RPMI8226 (cell line): ENCODE data around the gene DSCAML1.

ENCODE experiments used
- DNase-seq: peaks from one replicate; pipeline ENCODE4 v3.0.0-alpha.2; 2015

The DSCAML1 gene

DNA sequence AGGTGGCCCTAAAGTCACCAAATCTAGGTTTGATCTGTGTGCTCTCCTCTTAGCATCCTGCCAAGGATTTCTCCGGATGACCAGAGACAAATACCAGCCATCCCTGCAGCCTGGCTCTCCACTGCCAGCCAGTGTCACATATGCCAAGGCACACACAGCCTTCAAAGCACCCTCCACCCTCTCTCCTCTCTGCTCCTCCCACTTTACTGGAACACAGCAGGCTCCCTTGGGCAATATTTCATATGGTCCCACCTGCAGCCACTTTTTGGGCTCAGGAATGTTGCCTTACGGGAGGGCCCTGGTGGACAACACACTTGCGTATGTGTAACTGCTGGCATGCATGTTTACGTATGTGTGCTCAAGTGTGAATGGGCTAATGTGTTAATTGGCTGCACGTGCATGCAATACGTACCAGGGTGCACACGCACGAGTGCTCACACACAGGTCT lies 285.5 kb downstream of the DSCAML1 start:
- DNase-seq, result no peak

DNA sequence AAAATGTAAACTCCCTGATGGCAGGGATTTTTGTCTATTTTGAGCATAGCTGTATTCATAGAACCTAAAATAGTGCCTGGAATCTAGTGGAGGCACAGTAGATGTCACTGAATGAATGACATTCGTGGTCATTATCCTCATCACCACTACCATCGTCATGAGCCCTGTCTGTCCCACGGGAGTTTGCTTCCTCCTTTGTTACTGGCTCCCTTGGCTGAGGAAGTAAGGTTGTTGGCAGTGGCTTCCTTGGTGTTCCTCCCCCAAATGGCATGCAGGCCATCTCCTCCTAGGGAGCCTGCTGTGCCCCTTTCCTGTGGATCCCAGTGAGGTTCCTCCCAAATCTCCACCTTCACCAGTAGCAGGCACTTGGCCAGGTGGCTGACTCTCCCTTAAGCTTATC lies 286.4 kb downstream of the DSCAML1 start:
- DNase-seq, result no peak

DNA sequence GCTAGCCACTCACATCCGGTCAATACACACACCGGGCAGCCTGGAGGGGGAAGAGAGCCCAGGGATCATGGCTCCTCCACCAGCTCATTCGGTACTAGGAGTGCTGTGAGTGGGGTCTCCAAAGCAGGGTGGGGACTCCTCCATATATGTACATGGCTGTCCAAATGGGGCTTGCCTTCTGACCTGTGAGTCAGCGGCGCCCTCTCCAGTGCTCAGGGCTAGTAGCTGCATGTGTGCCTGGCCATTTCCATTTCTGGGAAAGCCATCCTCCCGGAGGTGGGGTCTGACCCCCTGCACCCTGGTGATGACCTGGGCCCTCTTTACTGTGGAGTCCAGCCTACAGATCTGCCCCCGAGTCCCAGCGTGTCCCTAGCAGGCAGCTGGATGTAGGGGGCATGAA lies 287.5 kb downstream of the DSCAML1 start:
- no peak for DNase-seq

DNA sequence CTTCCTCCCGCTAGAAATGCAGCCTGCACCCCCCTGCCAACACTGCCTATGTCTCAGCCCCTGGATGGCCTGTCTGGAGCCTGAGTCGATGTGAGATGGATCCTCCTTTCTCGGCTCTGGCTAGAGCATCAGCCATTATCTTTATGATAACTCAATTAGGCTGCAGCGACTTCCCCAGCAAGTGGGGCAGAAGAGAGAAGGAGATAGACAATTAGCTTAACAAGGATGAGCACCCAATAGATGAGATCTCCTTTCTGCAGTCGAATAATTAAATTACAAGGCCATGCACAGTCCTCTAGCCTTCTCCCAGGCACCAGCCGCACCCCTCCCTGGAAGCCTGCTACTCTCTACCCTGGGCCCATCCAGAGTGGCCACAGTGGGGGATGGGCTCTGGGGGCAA lies 290.0 kb downstream of the DSCAML1 start:
- DNase-seq, result no peak

DNA sequence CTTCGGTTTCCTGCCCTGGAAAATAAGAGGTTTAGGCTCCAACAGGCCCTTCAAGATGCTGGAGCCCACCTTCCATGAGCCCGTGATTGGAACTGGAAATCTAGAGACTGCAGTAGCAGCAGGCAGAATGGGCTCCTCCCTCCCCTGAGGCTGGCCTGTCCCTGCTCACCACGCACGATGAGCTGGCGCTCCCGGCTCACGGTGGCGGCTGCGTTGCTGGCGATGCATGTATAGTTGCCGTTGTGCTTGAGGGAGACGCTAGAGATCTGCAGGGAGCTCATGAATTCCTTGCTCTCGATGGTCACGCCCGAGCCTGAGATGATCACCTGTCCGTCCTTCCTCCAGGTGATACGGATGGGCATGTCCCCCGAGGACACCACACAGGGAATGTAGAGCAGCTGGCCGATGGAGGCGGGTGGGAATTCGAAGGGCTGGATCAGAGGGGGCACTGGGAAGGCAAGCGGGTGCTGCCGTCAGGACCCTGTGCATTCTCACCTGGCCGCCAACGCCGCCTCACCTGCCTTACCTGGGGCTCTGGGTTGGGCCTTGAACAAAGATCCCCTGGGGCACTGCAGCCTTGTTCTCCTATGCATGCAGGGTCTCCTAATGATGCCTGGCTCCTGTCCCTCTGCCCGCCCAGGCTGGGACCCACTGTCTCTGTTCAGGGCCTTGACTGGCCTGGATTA lies 291.6 kb downstream of the DSCAML1 start:
- no peak for DNase-seq

DNA sequence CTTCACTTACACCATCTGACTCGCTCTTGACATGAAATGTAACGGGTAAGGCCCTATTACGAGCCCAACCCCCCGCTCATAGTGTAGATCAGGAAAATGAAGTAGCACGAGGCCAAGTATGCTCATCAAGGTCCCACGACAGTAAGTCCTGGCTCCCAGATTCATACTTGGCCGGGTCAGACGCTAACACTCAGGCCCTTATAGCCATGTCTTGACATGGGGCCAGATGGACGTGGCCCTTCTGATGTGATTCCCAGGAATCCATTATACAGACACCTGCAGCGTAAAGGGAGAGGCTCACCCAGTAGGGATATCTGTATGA lies 294.3 kb downstream of the DSCAML1 start:
- no peak for DNase-seq

DNA sequence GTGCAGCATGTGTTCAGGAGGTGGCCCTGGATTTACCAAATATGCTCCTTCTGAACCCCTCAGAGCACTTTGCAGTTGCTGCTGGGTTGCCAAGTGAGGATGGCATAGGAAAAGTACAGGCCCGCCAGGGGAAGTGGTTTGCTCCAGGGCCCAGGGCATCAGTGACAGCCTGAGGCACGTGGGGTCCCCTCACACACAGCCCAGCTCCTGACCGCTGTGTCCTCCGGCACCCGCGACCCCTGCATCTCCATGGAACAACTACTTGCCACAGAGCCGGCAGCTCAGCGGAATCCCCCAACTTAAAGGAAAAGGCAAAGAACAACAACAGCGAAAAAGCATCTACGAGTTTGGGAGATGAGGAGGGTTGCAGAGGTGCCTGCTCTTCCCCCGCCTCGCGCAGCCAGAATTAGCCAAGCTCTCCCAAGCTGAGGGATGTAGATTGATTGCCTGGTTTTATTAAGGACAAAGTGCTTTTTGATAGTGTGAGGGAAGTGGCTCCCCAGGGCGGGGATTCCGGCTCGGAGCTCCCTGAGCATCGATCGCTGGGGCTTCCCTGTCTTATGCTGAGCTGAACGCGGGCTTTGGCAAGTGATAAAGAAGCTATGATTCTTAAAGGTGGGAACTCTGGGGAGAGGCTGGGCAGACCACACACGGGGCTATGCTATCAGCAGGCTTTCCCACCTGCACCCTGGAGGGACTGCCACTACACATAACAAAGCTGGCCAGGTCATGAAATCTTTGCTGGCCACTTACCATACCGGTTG lies 294.8 kb downstream of the DSCAML1 start:
- DNase-seq, result no peak

DNA sequence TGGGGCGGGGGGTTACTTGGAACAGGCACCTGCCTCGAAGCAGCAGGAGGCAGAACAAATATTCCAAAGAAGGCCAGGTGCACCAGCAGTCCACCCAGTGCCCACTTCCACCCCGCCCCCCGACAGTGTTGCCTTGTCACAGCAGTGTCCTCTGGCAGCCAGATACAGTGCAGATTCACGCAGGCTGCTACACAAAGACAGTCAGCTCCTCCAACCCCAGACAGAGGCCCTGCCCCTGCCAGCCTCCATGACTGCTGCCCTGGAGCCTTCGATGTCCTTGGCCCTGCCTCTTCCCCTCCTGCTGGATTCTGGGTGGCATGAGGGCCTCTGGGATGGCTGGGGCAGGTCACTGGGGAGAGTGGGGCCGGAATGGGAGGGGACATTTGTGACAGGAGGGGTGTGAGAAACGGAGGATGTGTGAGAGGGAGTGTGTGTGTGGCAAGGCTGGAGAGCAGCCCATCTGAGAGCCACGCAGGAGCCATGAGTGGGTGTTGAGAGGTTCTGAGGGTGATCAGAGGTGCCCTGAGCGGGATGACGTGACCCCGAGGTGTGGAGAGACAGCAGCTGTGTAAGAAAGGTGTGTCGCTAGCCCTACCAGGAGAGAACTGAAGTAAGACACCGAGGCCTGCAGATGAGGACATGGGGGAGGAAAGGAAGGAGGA lies 295.6 kb downstream of the DSCAML1 start:
- no peak for DNase-seq

DNA sequence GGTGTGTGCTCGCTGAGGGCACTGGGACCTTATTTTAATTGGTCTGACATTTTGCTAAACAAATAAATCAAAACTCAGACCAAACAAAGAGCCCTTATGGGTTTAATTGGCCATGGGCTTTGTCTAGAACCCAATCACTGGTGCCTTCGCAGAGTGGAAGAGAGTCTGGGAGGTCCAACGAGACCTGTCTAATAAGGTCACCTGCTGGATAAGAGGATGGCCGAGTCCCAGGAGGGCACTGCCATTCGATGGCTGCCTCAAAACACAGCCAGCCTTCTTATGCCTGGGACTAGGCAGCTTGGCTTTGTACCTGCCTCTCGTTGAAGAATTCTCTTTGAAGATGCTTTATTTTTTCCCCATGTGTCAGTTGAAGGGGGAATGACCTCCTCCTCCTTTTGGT lies 298.2 kb downstream of the DSCAML1 start:
- DNase-seq, result no peak

DNA sequence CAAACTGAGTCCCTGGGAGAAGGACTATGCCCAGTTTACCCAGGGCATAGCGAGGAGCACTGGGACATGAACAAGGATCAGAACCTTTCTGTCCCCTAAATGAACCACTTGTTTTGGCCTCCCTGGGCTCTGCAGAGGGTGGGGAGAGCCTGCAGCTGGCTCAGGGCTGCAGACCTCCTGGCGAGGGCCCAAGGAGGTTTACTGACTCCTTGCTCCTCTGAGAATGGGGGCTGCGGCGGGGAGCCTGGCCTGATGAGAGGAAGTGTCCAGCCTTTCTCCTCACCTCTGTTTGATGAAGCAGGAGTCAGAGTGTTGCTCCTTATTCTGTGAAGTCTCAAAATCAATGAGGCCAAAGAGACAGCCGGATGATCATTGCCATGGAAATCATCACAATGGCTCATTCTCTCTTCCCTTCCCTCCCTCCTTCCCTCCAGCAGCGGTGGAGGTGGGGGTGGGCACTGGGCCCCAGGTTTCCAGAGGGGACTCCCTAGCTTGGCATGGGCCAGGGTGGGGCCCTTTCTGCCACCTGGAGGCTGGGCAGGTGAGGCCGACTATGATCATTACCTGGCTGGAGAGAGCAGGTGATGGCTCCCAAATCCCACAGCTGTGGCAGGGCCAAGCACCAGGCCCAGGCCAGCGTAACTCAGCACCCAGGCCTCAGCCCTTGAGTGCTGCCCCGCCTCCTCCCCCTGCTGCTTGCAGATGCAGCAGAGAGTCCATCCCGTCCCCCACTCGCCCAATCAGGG lies 299.6 kb downstream of the DSCAML1 start:
- DNase-seq, result no peak

DNA sequence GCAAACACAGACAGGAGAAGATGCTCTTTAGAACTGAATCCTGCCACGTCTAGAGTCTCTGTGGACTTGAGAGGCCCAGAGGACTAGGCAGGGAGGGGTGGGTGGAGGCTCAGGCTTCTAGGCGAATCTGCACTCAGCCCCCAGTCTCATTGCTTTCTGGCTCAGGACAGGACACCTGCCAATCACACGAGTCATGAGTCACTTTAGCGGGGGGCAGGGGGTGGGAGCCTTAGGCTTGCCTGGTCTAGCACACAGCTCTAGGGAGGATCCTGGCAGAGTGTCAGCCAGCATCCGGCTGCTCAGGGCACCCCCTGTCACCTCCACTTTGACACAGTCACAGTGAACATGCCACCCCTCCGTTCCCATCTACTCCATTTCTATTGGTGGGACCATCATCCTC lies 301.7 kb downstream of the DSCAML1 start:
- DNase-seq, result no peak

DNA sequence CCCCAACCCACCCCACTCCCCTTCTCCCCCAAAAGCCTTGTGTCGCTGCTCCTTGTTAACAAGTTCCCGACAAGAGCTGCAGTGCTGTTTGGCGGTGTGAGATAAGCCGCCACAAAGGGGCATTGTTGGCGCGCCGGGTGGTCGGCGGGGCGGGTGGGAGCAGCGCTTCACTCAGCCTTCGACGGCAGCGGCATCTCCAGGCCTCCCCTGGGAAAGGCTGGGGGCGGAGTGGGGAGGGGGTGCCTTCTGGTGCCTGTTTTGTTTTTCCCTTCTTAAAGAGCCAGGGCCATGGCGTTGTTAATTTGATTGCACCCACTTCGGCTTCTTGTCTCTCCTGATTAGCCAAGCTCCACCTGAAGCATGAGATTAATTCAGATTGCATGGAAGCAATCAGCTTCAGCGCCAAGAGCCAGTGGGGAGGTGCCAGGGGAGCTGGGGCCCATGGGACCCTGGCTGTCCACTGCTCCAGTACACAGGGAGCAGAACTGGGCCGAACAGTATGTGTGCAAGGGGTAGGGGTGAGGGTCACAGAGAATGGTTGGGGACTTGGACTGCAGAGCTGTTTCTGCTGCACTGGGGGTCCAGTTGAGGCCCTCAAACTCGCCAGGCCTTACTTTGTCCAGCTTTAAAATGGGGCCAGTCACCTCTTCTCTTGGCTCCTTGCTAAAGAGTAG lies 304.3 kb downstream of the DSCAML1 start:
- DNase-seq, result no peak

DNA sequence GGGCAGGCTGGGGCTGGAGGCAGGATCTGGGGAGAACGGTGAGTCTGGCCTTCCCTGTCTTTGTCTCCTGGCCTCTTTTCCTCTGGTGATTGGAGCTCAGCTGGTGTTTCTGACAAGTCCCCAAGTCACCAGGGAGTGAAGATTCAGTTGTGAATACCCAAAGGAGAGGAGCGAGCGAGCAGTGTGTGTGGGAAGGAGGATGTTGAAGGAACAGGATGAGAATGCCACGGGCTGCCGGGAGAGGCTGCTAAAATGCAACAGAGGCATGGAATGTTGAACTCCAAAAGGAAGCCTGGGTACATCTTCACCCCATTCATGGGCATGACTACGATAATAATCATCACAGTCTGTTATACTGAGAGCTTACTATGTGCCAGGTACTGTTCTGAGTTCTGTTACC lies 306.1 kb downstream of the DSCAML1 start:
- DNase-seq, result no peak

DNA sequence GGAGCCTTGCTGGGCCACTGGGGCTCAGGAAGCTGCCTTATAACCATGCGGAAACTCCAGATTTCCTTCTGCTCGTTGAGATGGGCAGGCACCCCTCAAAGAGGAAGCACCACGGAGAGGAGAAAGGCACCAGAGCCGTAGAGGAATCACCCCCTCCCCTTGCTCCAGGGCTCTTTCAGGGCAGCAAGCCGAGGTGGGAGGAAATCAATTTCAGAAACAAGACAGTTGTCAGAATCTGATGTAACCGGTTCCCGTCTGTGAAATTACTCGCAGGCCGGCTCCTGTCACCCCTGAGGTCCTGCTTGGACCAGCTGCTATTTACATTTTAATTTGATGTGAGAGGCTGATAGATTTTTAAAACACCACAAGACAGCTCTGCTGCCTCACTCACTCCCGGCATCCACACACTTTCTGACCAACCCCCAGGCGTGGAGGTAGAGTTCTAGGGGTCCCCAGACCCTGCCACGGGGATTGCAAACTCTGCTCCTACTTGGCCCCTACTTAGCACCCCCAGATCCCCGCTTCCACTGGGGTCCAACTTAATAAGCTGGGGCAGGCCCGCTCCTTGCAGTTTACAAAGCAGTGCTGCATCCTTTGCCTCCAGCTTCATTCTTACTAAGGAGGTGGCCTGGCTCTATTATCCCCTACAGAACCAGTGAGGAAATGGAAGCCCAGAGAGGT lies 306.9 kb downstream of the DSCAML1 start:
- DNase-seq, result no peak

DNA sequence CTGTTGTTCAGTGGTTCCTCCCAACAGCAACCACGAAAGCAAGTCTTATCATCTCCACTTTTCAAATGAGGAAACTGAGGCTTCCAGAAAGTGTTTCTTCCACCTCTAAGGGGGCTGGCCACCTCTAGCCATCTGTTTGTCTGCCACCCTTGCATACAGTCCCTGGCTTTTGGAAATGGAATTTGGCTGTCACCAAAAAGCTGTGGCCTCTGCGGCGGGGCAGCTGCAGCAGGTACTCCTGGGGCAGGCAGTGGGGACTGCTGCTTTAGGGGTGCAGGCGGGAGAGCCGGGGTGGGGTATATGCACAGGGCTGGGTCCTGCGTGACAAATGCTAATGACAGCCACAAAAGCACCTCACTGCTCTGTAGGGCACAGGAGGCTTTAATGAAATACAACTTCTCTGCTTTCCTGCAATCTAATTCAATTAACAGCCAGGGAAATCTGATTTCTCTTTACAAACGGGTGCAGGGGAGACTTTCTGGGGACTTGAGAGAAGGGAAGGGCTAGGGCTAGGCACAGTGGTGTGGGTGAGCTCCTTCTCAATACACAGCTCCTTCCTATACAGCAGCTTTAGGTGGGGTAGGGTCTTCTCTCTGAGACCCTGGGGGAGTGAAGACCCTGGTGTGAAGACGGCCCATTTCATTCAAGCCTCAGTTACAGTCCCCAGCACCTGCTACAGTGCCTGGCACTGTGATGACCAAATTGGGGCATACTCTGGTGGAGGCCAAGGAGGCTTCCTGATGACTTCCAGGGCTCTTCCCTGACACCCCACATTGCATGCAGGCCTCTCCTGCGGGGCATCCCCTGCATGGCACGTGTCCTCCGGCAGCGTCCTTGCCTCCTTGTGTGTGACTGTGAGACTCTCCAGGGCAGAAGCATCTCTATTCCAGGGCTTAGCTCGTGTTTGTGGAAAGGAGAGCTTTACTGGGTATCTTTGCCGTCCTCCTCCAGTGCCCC lies 307.7 kb downstream of the DSCAML1 start:
- DNase-seq, result no peak

DNA sequence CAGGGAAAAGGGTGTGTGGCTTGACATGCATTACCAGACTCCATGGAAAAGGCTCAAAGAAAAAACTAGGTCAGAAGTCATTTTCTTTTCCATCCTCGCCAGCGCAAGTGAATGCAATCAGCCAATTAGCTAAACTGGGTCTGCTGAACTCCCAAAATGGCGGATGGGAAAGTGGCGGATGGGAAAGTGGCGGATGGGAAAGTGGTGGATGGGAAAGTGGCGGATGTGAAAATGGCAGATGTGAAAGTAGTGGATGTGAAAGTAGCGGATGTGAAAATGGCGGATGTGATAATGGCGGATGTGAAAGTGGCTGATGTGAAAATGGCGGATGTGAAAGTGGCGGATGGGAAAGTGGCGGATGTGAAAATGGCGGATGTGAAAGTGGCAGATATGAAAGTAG lies 311.0 kb downstream of the DSCAML1 start:
- DNase-seq, result no peak

DNA sequence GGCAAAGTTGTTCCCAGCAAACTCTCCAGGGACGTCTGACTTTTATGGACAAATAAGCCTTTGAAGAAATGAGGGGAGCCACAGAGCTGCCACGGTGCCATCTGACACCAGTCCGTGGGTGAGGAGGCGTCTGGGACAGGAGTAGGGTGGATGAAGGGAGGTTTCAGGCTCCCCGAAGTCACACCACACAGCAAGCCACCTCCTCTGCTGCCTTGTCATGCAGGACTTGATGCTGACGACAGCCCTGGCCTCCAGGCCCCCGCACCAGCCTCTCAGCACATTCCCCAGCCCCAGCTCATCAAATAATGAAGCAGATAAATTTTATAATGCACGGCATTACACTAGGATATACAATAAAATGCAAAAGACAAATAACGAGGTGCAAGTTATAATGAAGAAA lies 312.9 kb downstream of the DSCAML1 start:
- DNase-seq, result no peak

DNA sequence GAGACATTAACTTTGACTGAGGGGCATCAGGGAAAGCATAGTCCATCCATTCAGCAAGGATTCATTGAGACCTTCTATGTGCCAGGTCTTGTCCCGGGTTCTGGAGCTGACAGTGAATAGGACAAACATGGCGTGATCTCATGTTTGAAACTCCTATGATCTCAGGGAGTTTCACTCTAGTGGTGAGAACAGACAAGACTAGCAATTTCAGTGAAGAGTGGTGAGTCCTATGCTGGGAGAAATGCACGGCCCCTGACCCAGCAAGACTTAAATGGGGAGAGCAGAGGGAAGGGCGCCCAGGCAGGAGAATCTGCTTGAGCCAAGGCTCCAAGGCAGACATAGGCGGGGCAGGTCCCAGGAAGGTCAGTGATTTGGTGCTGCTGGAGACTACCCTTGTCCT lies 313.6 kb downstream of the DSCAML1 start:
- DNase-seq, result no peak

DNA sequence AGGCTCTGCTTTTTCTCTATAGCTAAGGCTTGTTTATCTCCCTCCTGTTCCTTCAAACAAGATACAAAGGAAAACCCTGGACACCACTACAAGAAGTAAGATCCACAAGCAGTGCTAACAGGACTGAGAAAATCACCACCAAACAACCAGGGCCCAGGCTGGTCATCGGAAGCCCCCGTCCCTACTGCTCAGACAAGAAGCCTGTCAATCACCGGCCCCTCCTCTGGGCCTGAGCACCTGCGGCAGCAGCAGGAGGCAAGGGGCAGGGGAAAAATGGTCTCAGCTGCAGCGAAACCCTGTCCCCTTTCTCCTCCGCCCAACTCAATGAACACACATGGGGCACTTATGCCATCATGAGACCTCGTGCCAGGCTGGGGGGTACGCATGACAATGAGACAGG lies 314.1 kb downstream of the DSCAML1 start:
- DNase-seq, result no peak

DNA sequence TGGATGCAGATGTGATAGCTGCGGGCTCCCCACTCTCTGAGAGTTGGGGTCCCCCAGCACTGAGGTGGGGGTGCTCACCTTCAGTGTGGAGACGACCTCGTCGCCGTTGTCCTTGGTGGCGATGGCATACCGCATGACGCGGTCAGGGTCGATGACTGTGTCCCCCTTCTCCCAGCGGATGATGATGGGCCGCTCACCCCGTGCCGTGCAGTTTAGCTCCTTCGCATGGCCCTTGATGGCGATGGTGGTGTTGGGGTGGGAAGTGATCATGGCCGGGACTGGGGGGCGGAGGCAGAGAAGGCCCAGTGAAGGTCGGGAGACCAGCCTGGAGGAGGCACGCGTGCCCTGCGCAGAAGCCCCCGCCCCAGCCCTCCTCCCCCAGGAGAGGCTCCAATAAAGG lies 315.1 kb downstream of the DSCAML1 start:
- DNase-seq, result no peak

DNA sequence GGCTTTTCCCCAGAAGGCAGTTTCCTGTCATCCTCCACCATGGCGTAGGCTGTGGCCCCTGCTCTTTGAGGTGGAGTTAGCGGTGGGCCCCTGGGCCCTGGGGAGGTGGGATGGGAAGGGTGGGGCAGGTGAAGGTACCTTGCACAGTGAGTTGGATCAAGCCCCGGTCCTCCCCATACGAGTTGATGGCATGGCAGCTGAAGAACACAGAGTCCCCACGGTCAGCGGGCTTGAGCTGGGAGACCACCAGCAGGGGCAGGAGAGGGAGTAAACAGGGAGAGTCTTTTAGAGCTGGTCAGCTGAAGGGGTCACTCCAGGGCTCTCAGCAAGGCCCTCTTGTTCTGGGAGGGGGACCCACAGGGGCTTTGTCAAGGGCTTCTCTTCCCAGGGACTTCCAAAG lies 316.0 kb downstream of the DSCAML1 start:
- no peak for DNase-seq
